Ishikawa (cell line): ENCODE results near the gene GSAP.

Experiments used
- CEBPB ChIP-seq: IDR thresholded peaks from 2 replicates; pipeline ENCODE4 v1.6.1; 2012
- CREB1 ChIP-seq: IDR thresholded peaks from 2 replicates; pipeline ENCODE4 v1.6.1; 2012; ENCODE audit warnings: low read depth
- EP300 ChIP-seq: IDR thresholded peaks from 2 replicates; pipeline ENCODE4 v1.6.1; 2012; ENCODE audit warnings: borderline replicate concordance
- FOXM1 ChIP-seq: IDR thresholded peaks from 2 replicates; pipeline ENCODE4 v1.6.1; 2012; ENCODE audit warnings: low read depth, borderline replicate concordance
- RAD21 ChIP-seq: IDR thresholded peaks from 2 replicates; pipeline ENCODE4 v1.6.1; 2012; ENCODE audit warnings: low read depth
- REST ChIP-seq: IDR thresholded peaks from 2 replicates; pipeline ENCODE4 v1.6.1; 2012; ENCODE audit warnings: low read depth, mild to moderate bottlenecking
- TAF1 ChIP-seq: IDR thresholded peaks from 2 replicates; pipeline ENCODE4 v1.6.1; 2012; ENCODE audit warnings: low read depth, mild to moderate bottlenecking

GRCh38 chr7:77426052-77426404, 9.9 kb upstream of the GSAP start:
- no peak for TF ChIP-seq CREB1
- no peak for TF ChIP-seq EP300
- TF ChIP-seq TAF1, result no peak
- TF ChIP-seq RAD21, result no peak
- TF ChIP-seq FOXM1, result no peak
- no peak for TF ChIP-seq REST
- no peak for TF ChIP-seq CEBPB
